ENCODE results near the gene SLC22A3. TPM values are rescaled to one million over a fixed set of nuclear protein-coding genes. Genes with fewer than 3 reads are reported as not detected.

SLC22A3 gene
- total RNA-seq, 1 experiment from 2014 or later, result 0.07 TPM

- intact Hi-C loops (cut with micrococcal nuclease), result no loop called here
- CTCF ChIA-PET, result no interaction called here
These were observed 52.3 kb downstream of the SLC22A3 start for GRCh38 chr6:160400446-160400845.

DNA sequence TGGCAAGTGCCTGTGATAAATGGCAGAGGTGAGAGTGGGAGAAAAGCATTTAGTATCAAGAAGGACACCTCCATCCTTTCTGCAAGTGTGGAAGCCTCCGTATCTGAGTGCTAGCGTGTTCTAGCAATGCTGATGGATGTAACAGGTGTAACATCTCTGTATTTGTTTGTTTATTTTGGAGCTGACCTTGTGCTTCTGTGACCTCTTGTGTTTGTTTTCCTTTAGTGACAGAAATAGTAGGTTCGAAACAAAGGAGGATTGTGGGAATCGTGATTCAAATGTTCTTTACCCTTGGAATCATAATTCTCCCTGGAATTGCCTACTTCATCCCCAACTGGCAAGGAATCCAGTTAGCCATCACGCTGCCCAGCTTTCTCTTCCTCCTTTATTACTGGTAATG is 60.4 kb downstream of the SLC22A3 start:
- H3K9me2 ChIP-seq (ENCODE audit: insufficient read depth), result no peaks in the 10 kb centered on the region
- no peaks in the 10 kb centered on the region for H3K9me3 ChIP-seq (ENCODE audit: control insufficient read depth in 1 of 2, insufficient read depth in 1 of 2, low read depth in 1 of 2, low read length in 2 of 2)
- BruUV-seq (replicated peaks), result no TSS peak
- no peaks in the 10 kb centered on the region for H3K36me3 ChIP-seq (ENCODE audit: control insufficient read depth in 1 of 2, insufficient read depth in 2 of 2, low read length in 2 of 2)
- POLR2A ChIA-PET, result no interaction called here
- no peaks in the 10 kb centered on the region for H3K79me2 ChIP-seq (ENCODE audit: insufficient read depth, low read length)
- no peaks in the 10 kb centered on the region for H3K4me1 ChIP-seq (ENCODE audit: control insufficient read depth in 1 of 2, insufficient read depth in 2 of 2, low read length in 2 of 2)
- H3K4me2 ChIP-seq (ENCODE audit: low read length), result no peak overlapping the region
- DNase-seq (ENCODE audit: low read depth, low spot score), result no peak
- no peak overlapping the region for H3K9ac ChIP-seq (ENCODE audit: low read length)
- no peak overlapping the region for H3K27ac ChIP-seq (ENCODE audit: low read depth, low read length)
- H3K27me3 ChIP-seq (ENCODE audit: insufficient read depth, low read length), result no peaks in the 10 kb centered on the region
- ATAC-seq, result no peak
- CTCF ChIA-PET, result no interaction called here
- no peak overlapping the region for H3K4me3 ChIP-seq (replicated peaks in 1 of 2; ENCODE audit: low read depth in 1 of 2, low read length in 2 of 2)
- H4K20me1 ChIP-seq (ENCODE audit: insufficient read depth), result no peaks in the 10 kb centered on the region
- RAD21 ChIA-PET (ENCODE audit: low non-redundant PET in 1 of 2, low total read pairs in 2 of 2, uncharacterized antibody in 2 of 2, unreplicated experiment in 2 of 2), result no interaction called here
- intact Hi-C loops (cut with micrococcal nuclease), result no loop called here
- no peak overlapping the region for H2AFZ ChIP-seq (ENCODE audit: low read depth, low read length, poor library complexity, severe bottlenecking)
- no peak for TF ChIP-seq ATF3 (IDR thresholded peaks at IDR 0.05)
- no peak for TF ChIP-seq JUND (IDR thresholded peaks at IDR 0.05)
- TF ChIP-seq EGR1 (IDR thresholded peaks at IDR 0.05; ENCODE audit: low read depth), result no peak
- TF ChIP-seq, protein P1, sequence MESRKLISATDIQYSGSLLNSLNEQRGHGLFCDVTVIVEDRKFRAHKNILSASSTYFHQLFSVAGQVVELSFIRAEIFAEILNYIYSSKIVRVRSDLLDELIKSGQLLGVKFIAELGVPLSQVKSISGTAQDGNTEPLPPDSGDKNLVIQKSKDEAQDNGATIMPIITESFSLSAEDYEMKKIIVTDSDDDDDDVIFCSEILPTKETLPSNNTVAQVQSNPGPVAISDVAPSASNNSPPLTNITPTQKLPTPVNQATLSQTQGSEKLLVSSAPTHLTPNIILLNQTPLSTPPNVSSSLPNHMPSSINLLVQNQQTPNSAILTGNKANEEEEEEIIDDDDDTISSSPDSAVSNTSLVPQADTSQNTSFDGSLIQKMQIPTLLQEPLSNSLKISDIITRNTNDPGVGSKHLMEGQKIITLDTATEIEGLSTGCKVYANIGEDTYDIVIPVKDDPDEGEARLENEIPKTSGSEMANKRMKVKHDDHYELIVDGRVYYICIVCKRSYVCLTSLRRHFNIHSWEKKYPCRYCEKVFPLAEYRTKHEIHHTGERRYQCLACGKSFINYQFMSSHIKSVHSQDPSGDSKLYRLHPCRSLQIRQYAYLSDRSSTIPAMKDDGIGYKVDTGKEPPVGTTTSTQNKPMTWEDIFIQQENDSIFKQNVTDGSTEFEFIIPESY (IDR thresholded peaks at IDR 0.05; ENCODE audit: extremely low read depth, insufficient replicate concordance, low read length), result no peak
- no peak for TF ChIP-seq POLR2A (IDR thresholded peaks at IDR 0.05; ENCODE audit: borderline replicate concordance, extremely low read depth, insufficient read depth, insufficient read length)
- no peak for TF ChIP-seq ELF1 (IDR thresholded peaks at IDR 0.05; ENCODE audit: borderline replicate concordance, low read depth)
- no peak for TF ChIP-seq CTCF (IDR thresholded peaks at IDR 0.05 in 2 of 3, conservative IDR thresholded peaks at IDR 0.05 in 1 of 3; ENCODE audit: borderline replicate concordance in 1 of 3, insufficient read depth in 1 of 3, low read depth in 2 of 3, low read length in 2 of 3)
- no peak for TF ChIP-seq POLR2AphosphoS5 (IDR thresholded peaks at IDR 0.05; ENCODE audit: low read depth, low read length)
- TF ChIP-seq FOSL1 (IDR thresholded peaks at IDR 0.05; ENCODE audit: low read depth), result no peak
- no peak for TF ChIP-seq EZH2 (IDR thresholded peaks at IDR 0.05)
- TF ChIP-seq EZH2phosphoT487 (IDR thresholded peaks at IDR 0.05; ENCODE audit: borderline replicate concordance), result no peak
- no peak for TF ChIP-seq RAD21 (IDR thresholded peaks at IDR 0.05; ENCODE audit: low read depth)
- no peak for TF ChIP-seq SRF (IDR thresholded peaks at IDR 0.05; ENCODE audit: low read depth)

More at GRCh38 chr6:160400446-160400845, 52.3 kb downstream of the SLC22A3 start:
- Histone ChIP-seq H3K9me2 (ENCODE audit: insufficient read depth) (no peaks in the 10 kb centered on the region), H3K27me3 (ENCODE audit: insufficient read depth, low read length) (no peaks in the 10 kb centered on the region), H3K9ac (ENCODE audit: low read length) (no peak overlapping the region), H3K27ac (ENCODE audit: low read depth, low read length) (no peak overlapping the region), H3K9me3 (ENCODE audit: control insufficient read depth in 1 of 2, insufficient read depth in 1 of 2, low read depth in 1 of 2, low read length in 2 of 2) (no peaks in the 10 kb centered on the region), H2AFZ (ENCODE audit: low read depth, low read length, poor library complexity, severe bottlenecking) (no peak overlapping the region), H3K4me1 (ENCODE audit: control insufficient read depth in 1 of 2, insufficient read depth in 2 of 2, low read length in 2 of 2) (peaks cover 0 to 5% of the 10 kb centered on the region in 2 experiments; a peak in 1 of 4 replicates), H4K20me1 (ENCODE audit: insufficient read depth) (no peaks in the 10 kb centered on the region), H3K4me3 (replicated peaks in 1 of 2; ENCODE audit: low read depth in 1 of 2, low read length in 2 of 2) (no peak overlapping the region), H3K36me3 (ENCODE audit: control insufficient read depth in 1 of 2, insufficient read depth in 2 of 2, low read length in 2 of 2) (no peaks in the 10 kb centered on the region), H3K79me2 (ENCODE audit: insufficient read depth, low read length) (no peaks in the 10 kb centered on the region), H3K4me2 (ENCODE audit: low read length) (no peak overlapping the region)
- ChIA-PET POLR2A (no interaction called here), RAD21 (ENCODE audit: low non-redundant PET in 1 of 2, low total read pairs in 2 of 2, uncharacterized antibody in 2 of 2, unreplicated experiment in 2 of 2) (no interaction called here)
- no TSS peak for BruUV-seq (replicated peaks)
- ATAC-seq (no peak), DNase-seq (ENCODE audit: low read depth, low spot score) (no peak)
- TF ChIP-seq SIN3A (IDR thresholded peaks at IDR 0.05; ENCODE audit: low read depth) (no peak), JUND (IDR thresholded peaks at IDR 0.05) (no peak), EGR1 (IDR thresholded peaks at IDR 0.05; ENCODE audit: low read depth) (no peak), SRF (IDR thresholded peaks at IDR 0.05; ENCODE audit: low read depth) (no peak)
- TF ChIP-seq, protein P1 (IDR thresholded peaks at IDR 0.05; ENCODE audit: extremely low read depth, insufficient replicate concordance, low read length), result no peak
